ENCODE measurements around the gene GZMB. TPM values are rescaled to one million over a fixed set of nuclear protein-coding genes. Genes with fewer than 3 reads are reported as not detected.

The GZMB gene
- total RNA-seq: not detected in 2 replicates

GRCh38 chr14:24634158-24634557 is at the start of gene GZMB:
TSS of gene GZMB (minus strand) at chr14:24634190. CDS start at chr14:24634160, 30 bp downstream.

GRCh38 chr14:24609655-24610344 is 24.2 kb downstream of the GZMB start, which contains the start of gene GZMH:
TSS of gene GZMH (minus strand) at chr14:24609685. CDS start at chr14:24609613, 72 bp downstream.

Other genes starting within 250 kb of the GZMB start
- gene NYNRIN, start 235.2 kb downstream of the GZMB start, total RNA-seq: 3.5 and 6.8 TPM in 2 replicates
- 1.5 and 5.9 TPM in 2 replicates for gene CBLN3, start 204.5 kb downstream of the GZMB start, total RNA-seq
- 45.6 and 53.8 TPM in 2 replicates for gene KHNYN, start 204.2 kb downstream of the GZMB start, total RNA-seq
- 8.2 and 10.4 TPM in 2 replicates for gene SDR39U1, start 191.4 kb downstream of the GZMB start, total RNA-seq
- gene CMA1, start 125.9 kb downstream of the GZMB start, total RNA-seq: not detected in 2 replicates
- not detected in 2 replicates for gene CTSG, start 57.9 kb downstream of the GZMB start, total RNA-seq
- gene GZMH, start 24.5 kb downstream of the GZMB start, total RNA-seq: not detected in 2 replicates